ENCODE measurements around the gene HNMT. TPM values are rescaled to one million over a fixed set of nuclear protein-coding genes. Genes with fewer than 3 reads are reported as not detected.

The HNMT gene
- total and polyA plus RNA-seq, 7 donors = 3.5 to 7.3 (median 5.2) TPM

- DNase-seq (no peak), ATAC-seq (no peak)
- intact Hi-C loops (cut with DNase I) = no loop called here
- Histone ChIP-seq H3K4me1 (no peaks in the 10 kb centered on the region), H3K36me3 (ENCODE audit: insufficient read depth in 1 of 2, low read depth in 1 of 2) (no peaks in the 10 kb centered on the region), H3K9me3 (no peaks in the 10 kb centered on the region), H3K27ac (no peak overlapping the region), H3K4me3 (no peak overlapping the region), H3K27me3 (ENCODE audit: insufficient read depth in 3 of 3, low read length in 2 of 3) (no peaks in the 10 kb centered on the region)
- TF ChIP-seq, protein P1, sequence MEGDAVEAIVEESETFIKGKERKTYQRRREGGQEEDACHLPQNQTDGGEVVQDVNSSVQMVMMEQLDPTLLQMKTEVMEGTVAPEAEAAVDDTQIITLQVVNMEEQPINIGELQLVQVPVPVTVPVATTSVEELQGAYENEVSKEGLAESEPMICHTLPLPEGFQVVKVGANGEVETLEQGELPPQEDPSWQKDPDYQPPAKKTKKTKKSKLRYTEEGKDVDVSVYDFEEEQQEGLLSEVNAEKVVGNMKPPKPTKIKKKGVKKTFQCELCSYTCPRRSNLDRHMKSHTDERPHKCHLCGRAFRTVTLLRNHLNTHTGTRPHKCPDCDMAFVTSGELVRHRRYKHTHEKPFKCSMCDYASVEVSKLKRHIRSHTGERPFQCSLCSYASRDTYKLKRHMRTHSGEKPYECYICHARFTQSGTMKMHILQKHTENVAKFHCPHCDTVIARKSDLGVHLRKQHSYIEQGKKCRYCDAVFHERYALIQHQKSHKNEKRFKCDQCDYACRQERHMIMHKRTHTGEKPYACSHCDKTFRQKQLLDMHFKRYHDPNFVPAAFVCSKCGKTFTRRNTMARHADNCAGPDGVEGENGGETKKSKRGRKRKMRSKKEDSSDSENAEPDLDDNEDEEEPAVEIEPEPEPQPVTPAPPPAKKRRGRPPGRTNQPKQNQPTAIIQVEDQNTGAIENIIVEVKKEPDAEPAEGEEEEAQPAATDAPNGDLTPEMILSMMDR (IDR thresholded peaks at IDR 0.05) = no peak
- WGBS, 3 donors = 85 to 90% (median 86%) methylated on average over 4 of the region's 4 CpGs
These were observed 4.0 kb upstream of the HNMT start for GRCh38 chr2:137960223-137960622.

- no peaks in the 10 kb centered on the region for H3K9me3 ChIP-seq
- intact Hi-C loops (cut with DNase I) = no loop called here
These were observed 2.7 kb upstream of the HNMT start for GRCh38 chr2:137961602-137962001.

DNA sequence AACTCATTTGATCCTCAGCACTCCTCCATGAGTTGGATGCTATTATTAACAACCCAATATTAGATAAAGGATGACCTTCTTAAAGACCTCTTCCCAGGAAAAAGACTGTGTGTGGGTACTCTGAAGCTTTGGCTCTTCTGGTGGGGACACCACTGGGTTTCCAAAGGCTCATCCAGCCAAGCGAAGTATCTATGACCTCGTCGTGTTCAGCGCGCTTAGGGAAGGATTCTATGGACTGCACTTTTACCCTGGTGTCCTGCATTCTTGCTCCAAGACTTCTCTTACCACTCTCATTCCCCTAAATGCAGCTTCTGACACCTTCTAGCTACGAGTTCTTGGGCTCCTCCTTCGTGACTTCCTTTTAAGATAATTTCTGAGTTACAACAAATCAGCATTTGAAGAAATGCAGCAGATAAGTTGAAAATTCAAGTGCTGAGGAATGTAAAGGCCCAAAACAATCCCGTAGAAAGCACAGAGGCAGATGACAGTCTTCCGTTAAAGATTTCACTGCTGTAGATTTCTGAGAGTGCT, 673 bp upstream of the HNMT start:
- Histone ChIP-seq H3K9me3 (no peaks in the 10 kb centered on the region), H3K27ac (peak overlapping the region; percentile 50), H3K27me3 (ENCODE audit: insufficient read depth in 3 of 3, low read length in 2 of 3) (no peaks in the 10 kb centered on the region), H3K4me3 (peak overlapping the region; percentile 64), H3K36me3 (ENCODE audit: insufficient read depth in 1 of 2, low read depth in 1 of 2) (no peaks in the 10 kb centered on the region), H3K4me1 (no peaks in the 10 kb centered on the region)
- DNase-seq (no peak), ATAC-seq (peak in 1 of 4 donors; percentile 17)
- WGBS, 3 donors = 45 to 59% (median 47%) methylated on average over 9 of the region's 9 CpGs
- intact Hi-C loops (cut with DNase I) = no loop called here
- TF ChIP-seq, protein P1 (IDR thresholded peaks at IDR 0.05) = no peak

More at GRCh38 chr2:137961602-137962001, 2.7 kb upstream of the HNMT start:
- Histone ChIP-seq H3K36me3 (ENCODE audit: insufficient read depth in 1 of 2, low read depth in 1 of 2) (no peaks in the 10 kb centered on the region), H3K4me1 (no peaks in the 10 kb centered on the region), H3K4me3 (no peak overlapping the region), H3K27me3 (ENCODE audit: insufficient read depth in 3 of 3, low read length in 2 of 3) (no peaks in the 10 kb centered on the region), H3K27ac (no peak overlapping the region)
- ATAC-seq = no peak
- TF ChIP-seq, protein P1 (IDR thresholded peaks at IDR 0.05) = no peak
- no peak for DNase-seq

DNA sequence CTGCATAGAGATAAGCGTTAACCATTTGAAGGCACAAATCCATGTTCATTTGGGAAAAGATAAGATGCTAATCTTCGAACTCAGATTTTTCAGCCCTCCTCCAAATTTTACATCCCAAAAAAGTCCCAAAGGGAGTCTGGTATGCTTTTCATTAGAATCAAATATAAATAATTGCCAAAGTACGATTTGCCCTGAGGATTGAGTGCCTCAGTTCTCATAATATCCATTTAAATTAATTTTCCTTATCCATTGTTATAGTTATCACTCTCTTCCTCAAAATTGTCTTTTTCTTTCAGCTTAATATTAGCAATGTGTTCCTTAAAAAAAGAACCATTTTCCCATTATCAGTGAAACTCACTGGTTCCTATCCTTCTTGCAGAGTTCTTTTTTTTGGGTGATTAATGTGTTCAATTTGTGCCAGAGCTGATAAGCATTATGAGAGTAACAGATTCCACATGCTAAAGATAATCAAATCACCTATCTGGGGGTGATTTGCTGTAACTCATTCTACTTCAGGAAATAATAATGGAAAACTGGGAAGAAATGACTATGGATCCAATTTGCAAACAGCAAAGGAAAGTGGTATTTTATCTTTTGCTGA, 686 bp downstream of the HNMT start:
- Histone ChIP-seq H3K27me3 (ENCODE audit: insufficient read depth in 3 of 3, low read length in 2 of 3) (no peaks in the 10 kb centered on the region), H3K4me1 (peaks cover 6% of the 10 kb centered on the region), H3K27ac (peak overlapping the region; percentile 50), H3K36me3 (ENCODE audit: insufficient read depth in 1 of 2, low read depth in 1 of 2) (no peaks in the 10 kb centered on the region), H3K4me3 (peak overlapping the region; percentile 64), H3K9me3 (no peaks in the 10 kb centered on the region)
- no peak for DNase-seq
- TF ChIP-seq, protein P1 (IDR thresholded peaks at IDR 0.05) = no peak
- WGBS, 3 donors = 19 to 31% (median 25%) methylated on average over 3 of the region's 3 CpGs
- no peak for ATAC-seq
- intact Hi-C loops (cut with DNase I) = no loop called here

GRCh38 chr2:137966043-137966442, 1.8 kb downstream of the HNMT start:
- TF ChIP-seq, protein P1 (IDR thresholded peaks at IDR 0.05) = no peak
- H3K27ac ChIP-seq = no peak overlapping the region
- intact Hi-C loops (cut with DNase I) = no loop called here
- DNase-seq = no peak
- ATAC-seq = no peak
- 46 to 73% (median 50%) methylated on average over 3 of the region's 3 CpGs for WGBS, 3 donors
- H3K27me3 ChIP-seq (ENCODE audit: insufficient read depth in 3 of 3, low read length in 2 of 3) = no peaks in the 10 kb centered on the region
- no peaks in the 10 kb centered on the region for H3K9me3 ChIP-seq
- H3K4me1 ChIP-seq = peaks cover 7% of the 10 kb centered on the region
- H3K4me3 ChIP-seq = peak overlapping the region; percentile 64
- H3K36me3 ChIP-seq (ENCODE audit: insufficient read depth in 1 of 2, low read depth in 1 of 2) = no peaks in the 10 kb centered on the region
